Spleen (tissue), 11 donors: Measurements from ENCODE around the gene INSYN1. TPM values are rescaled to one million over a fixed set of nuclear protein-coding genes. Genes with fewer than 3 reads are reported as not detected.

Source experiments
- DNase-seq: peaks from one replicate; pipeline ENCODE4 v3.0.0-alpha.2; 2020
- H3K27ac ChIP-seq, 8 donors: fragments of 200-600 bp; sonication (generic) in 7 of 8; 1 replicate in 4 of 8; 2 replicates in 4 of 8; pipeline versions ENCODE4 v1.5.0 to v1.8.0; 2016 to 2021; ENCODE audit warnings: inconsistent platforms in 4 of 8, mild to moderate bottlenecking in 4 of 8, moderate library complexity in 1 of 8
- H3K27me3 ChIP-seq, 7 donors: fragments of 200-600 bp; sonication (generic) in 6 of 7; replicated peaks in 1 of 7; 1 replicate in 4 of 7; 2 replicates in 3 of 7; pipeline versions ENCODE4 v1.5.0 to v1.8.0; 2016 to 2021; ENCODE audit warnings: inconsistent platforms in 3 of 7, mild to moderate bottlenecking in 1 of 7
- H3K36me3 ChIP-seq, 6 donors: fragments of 200-600 bp; sonication (generic) in 5 of 6; 1 replicate in 4 of 6; 2 replicates in 2 of 6; pipeline versions ENCODE4 v1.5.0 to v1.8.0; 2016 to 2021; ENCODE audit warnings: inconsistent platforms in 2 of 6
- H3K4me1 ChIP-seq, 6 donors: fragments of 200-600 bp; sonication (generic) in 5 of 6; 1 replicate in 3 of 6; 2 replicates in 3 of 6; pipeline versions ENCODE4 v1.5.0 to v1.8.0; 2016 to 2021; ENCODE audit warnings: inconsistent platforms in 3 of 6
- H3K4me3 ChIP-seq, 8 donors: fragments of 200-600 bp; sonication (generic) in 7 of 8; 1 replicate in 4 of 8; 2 replicates in 4 of 8; pipeline versions ENCODE4 v1.5.0 to v1.8.0; 2016 to 2021; ENCODE audit warnings: inconsistent platforms in 4 of 8, mild to moderate bottlenecking in 4 of 8, moderate library complexity in 2 of 8
- H3K9me3 ChIP-seq, 8 donors: fragments of 200-600 bp; sonication (generic) in 7 of 8; 1 replicate in 4 of 8; 2 replicates in 4 of 8; pipeline versions ENCODE4 v1.5.0 to v1.8.0; 2016 to 2021; ENCODE audit warnings: inconsistent platforms in 4 of 8
- POLR2A ChIP-seq, 3 donors: fragments of 450-650 bp; IDR thresholded peaks; one replicate each; pipeline ENCODE4 v1.5.1; 2017; ENCODE audit warnings: antibody characterized with exemption in 3 of 3, mild to moderate bottlenecking in 1 of 3
- POLR2AphosphoS5 ChIP-seq, 3 donors: sonication (generic); formaldehyde crosslinking; IDR thresholded peaks; one replicate each; pipeline ENCODE4 v1.5.1; 2017; ENCODE audit warnings: antibody characterized with exemption in 3 of 3
- WGBS, 5 donors: extraction: QIAGEN DNeasy Blood & Tissue Kit in 3 of 5; methylation state at CpG; one replicate each; pipeline versions ENCODE4 v1.1.5 to v1.1.7; 2013 to 2018; 5-methylcytosine and 5-hydroxymethylcytosine counted together
- intact Hi-C: fragments of 100-400 bp; cut with DNase I; formaldehyde crosslinking; loops from one replicate; pipeline ENCODE4 v1.15.0; 2023; ENCODE audit warnings: low total_unique reads
- polyA plus RNA-seq, 3 donors: library from polyadenylated mRNA; stranded (reverse); fragments of 200-250 nt; gene quantifications; one replicate each; pipeline ENCODE4 v1.2.1, GENCODE V29; 2013
- total RNA-seq, 7 donors: library from RNA; depleted of rRNA in 3 of 7; stranded (reverse); fragments of >200 nt in 3 of 7; fragmentation: NEBNext Ultra II Directional in 4 of 7; extraction: Animal tissue kit (Norgen Biotek cat#: 25700) in 4 of 7; gene quantifications; one replicate each; pipeline versions ENCODE4 v1.1.0 to v1.2.1, GENCODE V29; 2016 to 2021
- TF ChIP-seq, protein P1 (sequence below), 11 experiments: fragments of 200-600 bp in 7 of 11; fragments of 450-650 bp in 4 of 11; sonication (generic) in 4 of 11; IDR thresholded peaks in 8 of 11; conservative IDR thresholded peaks in 3 of 11; 1 replicate in 7 of 11; 2 replicates in 4 of 11; pipeline versions ENCODE4 v1.4.0 to v1.8.0; 2016 to 2021; ENCODE audit warnings: antibody characterized with exemption in 11 of 11, inconsistent platforms in 4 of 11, mild to moderate bottlenecking in 1 of 11
- donor health status: healthy with polysubstance abuse.
- donor health status: DM: no; HTN: no; CAD: no; lungs with moderate emphysema.
- donor health status: DM: no; HTN: no; CAD: no.
- donor health status: Bipolar disorder and iron deficiency.
- donor health status: healthy.
- donor health status: DM: no; HTN: no; CAD: no.
- donor health status: DM: yes; HTN: yes; CAD: no.

The INSYN1 gene
- total and polyA plus RNA-seq, 10 donors: 0.11 to 2.8 (median 0.74) TPM; not detected in 1

DNA sequence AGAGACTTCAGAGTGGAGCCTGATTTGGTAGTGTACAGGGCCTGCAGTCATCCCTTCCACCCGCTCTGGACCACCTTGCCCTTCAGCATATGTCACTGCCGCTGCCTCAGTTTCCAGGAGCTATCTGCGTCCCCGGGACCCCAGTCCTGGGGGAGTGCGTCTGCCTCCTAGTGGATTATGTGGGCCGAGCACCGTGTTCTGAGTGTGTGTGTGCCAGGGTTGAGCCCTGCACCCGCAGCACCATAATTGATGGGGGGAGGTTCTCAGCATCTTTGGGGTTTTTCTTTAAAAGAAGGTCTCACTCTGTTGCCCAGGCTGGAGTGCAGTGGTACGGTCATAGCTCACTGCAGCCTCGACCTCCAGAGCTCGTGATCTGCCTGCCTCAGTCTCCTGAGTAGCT, 35.3 kb downstream of the INSYN1 start:
- Histone ChIP-seq H3K27me3 (peaks cover 0 to 32% (median 0%) of the 10 kb centered on the region in 7 donors), H3K4me3 (no peak overlapping the region), H3K27ac (no peak overlapping the region), H3K36me3 (peaks cover 0 to 19% (median 8%) of the 10 kb centered on the region in 6 donors), H3K4me1 (no peaks in the 10 kb centered on the region), H3K9me3 (no peaks in the 10 kb centered on the region)
- WGBS, 5 donors: 64 to 75% (median 66%) methylated on average over 8 to 11 of the region's 11 CpGs
- no peak for DNase-seq
- TF ChIP-seq POLR2AphosphoS5 (IDR thresholded peaks at IDR 0.05): no peak
- no peak for TF ChIP-seq POLR2A (IDR thresholded peaks at IDR 0.05)
- TF ChIP-seq, protein P1, sequence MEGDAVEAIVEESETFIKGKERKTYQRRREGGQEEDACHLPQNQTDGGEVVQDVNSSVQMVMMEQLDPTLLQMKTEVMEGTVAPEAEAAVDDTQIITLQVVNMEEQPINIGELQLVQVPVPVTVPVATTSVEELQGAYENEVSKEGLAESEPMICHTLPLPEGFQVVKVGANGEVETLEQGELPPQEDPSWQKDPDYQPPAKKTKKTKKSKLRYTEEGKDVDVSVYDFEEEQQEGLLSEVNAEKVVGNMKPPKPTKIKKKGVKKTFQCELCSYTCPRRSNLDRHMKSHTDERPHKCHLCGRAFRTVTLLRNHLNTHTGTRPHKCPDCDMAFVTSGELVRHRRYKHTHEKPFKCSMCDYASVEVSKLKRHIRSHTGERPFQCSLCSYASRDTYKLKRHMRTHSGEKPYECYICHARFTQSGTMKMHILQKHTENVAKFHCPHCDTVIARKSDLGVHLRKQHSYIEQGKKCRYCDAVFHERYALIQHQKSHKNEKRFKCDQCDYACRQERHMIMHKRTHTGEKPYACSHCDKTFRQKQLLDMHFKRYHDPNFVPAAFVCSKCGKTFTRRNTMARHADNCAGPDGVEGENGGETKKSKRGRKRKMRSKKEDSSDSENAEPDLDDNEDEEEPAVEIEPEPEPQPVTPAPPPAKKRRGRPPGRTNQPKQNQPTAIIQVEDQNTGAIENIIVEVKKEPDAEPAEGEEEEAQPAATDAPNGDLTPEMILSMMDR (IDR thresholded peaks at IDR 0.05 in 8 of 11, conservative IDR thresholded peaks at IDR 0.05 in 3 of 11): no peak
- intact Hi-C loops: no loop called here

DNA sequence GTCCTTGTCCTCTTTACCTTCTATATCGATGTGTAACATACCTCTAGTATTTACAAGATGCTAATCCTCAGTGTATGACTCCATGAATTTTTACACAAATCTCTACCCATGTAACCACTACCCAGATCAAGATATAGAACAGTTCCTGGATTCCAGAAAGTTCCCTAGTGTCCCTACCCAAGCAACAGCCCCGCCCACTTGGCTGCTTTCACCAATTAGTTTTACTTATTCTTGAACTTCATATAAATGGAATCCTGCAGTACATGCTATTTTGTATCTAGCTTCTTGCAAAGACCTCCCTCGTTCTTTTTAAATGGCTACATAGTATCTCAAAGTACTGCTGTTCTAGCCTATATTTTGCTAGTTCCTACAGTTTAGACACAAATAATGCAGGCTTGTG, 35.9 kb downstream of the INSYN1 start:
- H3K36me3 ChIP-seq: peaks cover 0 to 25% (median 10%) of the 10 kb centered on the region in 6 donors
- intact Hi-C loops: no loop called here
- TF ChIP-seq, protein P1 (IDR thresholded peaks at IDR 0.05 in 8 of 11, conservative IDR thresholded peaks at IDR 0.05 in 3 of 11): no peak
- no peak for TF ChIP-seq POLR2A (IDR thresholded peaks at IDR 0.05)
- no peak for TF ChIP-seq POLR2AphosphoS5 (IDR thresholded peaks at IDR 0.05)
- H3K27me3 ChIP-seq: peaks cover 0 to 28% (median 0%) of the 10 kb centered on the region in 7 donors
- 77 to 89% (median 81%) methylated on average over 3 of the region's 3 CpGs for WGBS, 5 donors
- H3K4me1 ChIP-seq: no peaks in the 10 kb centered on the region
- H3K9me3 ChIP-seq: no peaks in the 10 kb centered on the region
- no peak overlapping the region for H3K27ac ChIP-seq
- no peak for DNase-seq
- no peak overlapping the region for H3K4me3 ChIP-seq

DNA sequence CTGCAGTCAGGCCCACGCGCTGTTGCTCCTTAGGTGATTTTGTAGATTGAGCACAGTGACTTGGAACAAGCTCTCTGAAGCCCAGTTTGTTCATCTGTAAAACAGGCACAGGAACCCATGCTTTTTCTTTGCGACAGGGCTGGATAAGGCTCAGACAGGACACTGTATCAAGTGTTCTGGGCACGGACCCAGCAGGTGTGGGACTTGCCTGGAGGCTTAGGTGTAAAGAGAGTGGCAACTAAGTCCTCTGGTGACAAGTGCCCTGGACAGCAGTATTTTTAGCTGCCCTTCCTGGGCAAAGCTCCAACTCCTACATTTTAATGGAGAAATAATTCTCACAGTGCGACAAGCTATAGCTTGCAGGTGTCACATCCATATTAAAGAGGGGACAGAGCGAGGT, 36.7 kb downstream of the INSYN1 start:
- no peak overlapping the region for H3K4me3 ChIP-seq
- intact Hi-C loops: no loop called here
- no peak for DNase-seq
- H3K36me3 ChIP-seq: peaks cover 0 to 30% (median 10%) of the 10 kb centered on the region in 6 donors
- no peaks in the 10 kb centered on the region for H3K9me3 ChIP-seq
- peaks cover 0 to 3% (median under 1%) of the 10 kb centered on the region in 6 donors for H3K4me1 ChIP-seq
- H3K27ac ChIP-seq: no peak overlapping the region
- 79 to 92% (median 89%) methylated on average over 6 of the region's 6 CpGs for WGBS, 5 donors
- TF ChIP-seq, protein P1 (IDR thresholded peaks at IDR 0.05 in 8 of 11, conservative IDR thresholded peaks at IDR 0.05 in 3 of 11): no peak
- no peak for TF ChIP-seq POLR2A (IDR thresholded peaks at IDR 0.05)
- TF ChIP-seq POLR2AphosphoS5 (IDR thresholded peaks at IDR 0.05): no peak
- H3K27me3 ChIP-seq: peaks cover 0 to 21% (median 0%) of the 10 kb centered on the region in 7 donors

DNA sequence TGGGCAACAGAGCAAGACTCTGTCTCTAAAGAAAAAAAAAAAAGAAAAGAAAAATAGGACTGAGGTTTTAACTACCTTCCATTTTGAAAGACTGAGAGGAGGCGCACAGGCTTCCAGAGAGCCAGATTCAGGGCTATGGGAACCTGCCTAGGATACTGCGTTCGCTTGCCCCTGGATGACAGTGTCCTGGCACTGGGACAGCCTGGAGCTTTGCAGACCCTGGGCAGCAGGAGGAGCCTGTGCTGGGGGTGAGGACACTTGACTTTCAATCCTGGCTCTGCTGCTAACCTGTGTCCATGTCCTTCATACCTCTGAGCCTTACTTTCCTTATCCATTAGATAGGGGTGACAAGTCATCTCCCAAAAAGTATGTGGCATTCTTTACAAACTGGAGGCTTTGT, 37.7 kb downstream of the INSYN1 start:
- H3K27me3 ChIP-seq: peaks cover 0 to 16% (median 0%) of the 10 kb centered on the region in 7 donors
- intact Hi-C loops: no loop called here
- no peak overlapping the region for H3K27ac ChIP-seq
- peaks cover 0 to 11% (median 3%) of the 10 kb centered on the region in 6 donors for H3K4me1 ChIP-seq
- no peaks in the 10 kb centered on the region for H3K9me3 ChIP-seq
- no peak for DNase-seq
- H3K36me3 ChIP-seq: peaks cover 0 to 40% (median 10%) of the 10 kb centered on the region in 6 donors
- WGBS, 5 donors: 92 to 95% (median 93%) methylated on average over 3 of the region's 3 CpGs
- TF ChIP-seq POLR2AphosphoS5 (IDR thresholded peaks at IDR 0.05) (no peak), POLR2A (IDR thresholded peaks at IDR 0.05) (no peak)
- TF ChIP-seq, protein P1 (IDR thresholded peaks at IDR 0.05 in 8 of 11, conservative IDR thresholded peaks at IDR 0.05 in 3 of 11): no peak
- no peak overlapping the region for H3K4me3 ChIP-seq
